GM20431 (cell line): ENCODE data around the gene PTPRF.

Experiments
- in situ Hi-C: fragments of 300-500 bp; cut with MseI, MboI; formaldehyde crosslinking; loops from one replicate; pipeline ENCODE4 v1.15.0; 2020; ENCODE audit warnings: low sequenced_read_pairs; ENCODE audit not compliant: unreplicated experiment

Gene PTPRF

DNA sequence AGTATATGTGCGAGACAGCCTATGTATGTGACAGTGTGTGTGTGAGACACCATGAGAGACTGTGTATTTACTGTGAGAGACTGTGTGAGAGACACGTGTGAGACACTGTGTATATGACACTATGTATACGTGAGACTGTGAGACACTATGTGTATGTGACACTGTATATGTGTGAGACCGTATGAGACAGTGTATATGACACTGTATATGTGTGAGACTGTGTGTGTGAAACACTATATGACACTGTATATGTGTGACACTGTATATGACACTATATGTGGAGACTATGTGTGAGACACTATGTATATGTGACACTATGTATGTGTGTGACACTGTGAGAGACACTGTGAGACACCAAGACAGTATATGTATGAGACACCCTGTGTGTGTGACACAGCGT, 66.3 kb downstream of the PTPRF start:
- in situ Hi-C loops = no loop called here

DNA sequence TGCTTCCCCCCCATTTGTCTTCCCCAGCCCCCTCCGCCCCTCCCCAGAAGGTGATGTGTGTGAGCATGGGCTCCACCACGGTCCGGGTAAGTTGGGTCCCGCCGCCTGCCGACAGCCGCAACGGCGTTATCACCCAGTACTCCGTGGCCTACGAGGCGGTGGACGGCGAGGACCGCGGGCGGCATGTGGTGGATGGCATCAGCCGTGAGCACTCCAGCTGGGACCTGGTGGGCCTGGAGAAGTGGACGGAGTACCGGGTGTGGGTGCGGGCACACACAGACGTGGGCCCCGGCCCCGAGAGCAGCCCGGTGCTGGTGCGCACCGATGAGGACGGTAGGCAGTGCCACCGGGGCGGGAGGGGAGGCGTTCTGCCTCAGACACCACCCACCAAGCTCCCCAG, 67.0 kb downstream of the PTPRF start:
- in situ Hi-C loops = no loop called here

DNA sequence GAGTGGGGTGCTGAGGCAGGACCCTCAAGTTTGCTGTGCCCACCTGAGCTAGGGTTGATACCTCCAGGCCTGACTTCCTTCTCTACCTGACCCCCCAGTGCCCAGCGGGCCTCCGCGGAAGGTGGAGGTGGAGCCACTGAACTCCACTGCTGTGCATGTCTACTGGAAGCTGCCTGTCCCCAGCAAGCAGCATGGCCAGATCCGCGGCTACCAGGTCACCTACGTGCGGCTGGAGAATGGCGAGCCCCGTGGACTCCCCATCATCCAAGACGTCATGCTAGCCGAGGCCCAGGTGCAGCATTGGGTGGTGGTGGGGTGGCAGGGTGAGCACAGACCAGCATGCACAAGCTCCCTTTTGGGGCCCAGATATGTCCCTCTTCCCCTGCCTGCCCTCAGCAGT, 67.9 kb downstream of the PTPRF start:
- in situ Hi-C loops = no loop called here

DNA sequence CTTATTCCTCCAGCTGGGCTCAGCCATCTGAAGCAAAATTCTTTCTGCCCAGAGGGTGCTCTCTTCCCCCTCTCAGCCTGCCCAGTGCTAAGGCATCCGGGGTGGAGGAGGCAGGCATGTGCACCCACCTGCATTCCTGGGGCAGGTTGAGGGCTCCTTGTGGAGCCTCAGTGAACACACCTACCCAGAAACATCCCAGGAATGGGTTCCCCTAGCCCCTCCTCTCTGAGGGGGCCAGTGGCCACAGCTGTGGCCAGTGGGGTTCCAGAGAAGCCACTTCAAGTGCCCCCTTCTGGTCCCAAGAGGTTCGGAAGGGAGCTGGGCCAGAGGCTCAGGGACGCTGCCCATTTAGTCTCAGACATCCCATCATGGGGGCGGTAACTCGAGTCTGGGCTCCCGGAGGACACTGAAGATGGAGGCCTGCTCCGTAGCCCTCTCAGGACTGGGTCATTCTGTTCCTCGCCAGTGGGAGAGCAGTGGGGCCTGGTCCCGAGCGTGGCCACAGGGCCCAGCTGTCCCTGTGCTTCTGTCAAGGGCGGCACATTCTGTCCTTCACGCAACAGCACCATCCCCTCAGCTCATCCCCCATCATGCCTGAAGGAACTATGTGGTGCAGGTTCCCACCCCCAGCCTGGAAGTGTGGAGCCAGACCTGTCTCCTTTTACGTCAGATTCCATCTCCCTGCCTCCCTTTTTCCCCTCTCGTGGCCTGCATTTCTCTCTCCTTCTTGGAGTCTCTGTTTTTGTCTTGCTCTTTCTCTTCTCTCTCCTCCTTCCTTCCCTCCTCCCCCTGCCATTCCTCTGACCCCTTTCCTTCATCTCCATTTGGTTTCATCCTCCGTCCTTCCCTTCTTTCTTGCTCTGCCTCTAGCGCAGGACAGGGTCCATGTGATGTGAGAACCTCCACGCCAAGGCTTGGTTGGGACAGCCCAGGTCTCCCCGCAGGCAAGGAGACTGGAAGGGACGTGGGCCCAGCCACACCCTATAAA, 69.6 kb downstream of the PTPRF start:
- in situ Hi-C loops = no loop called here

DNA sequence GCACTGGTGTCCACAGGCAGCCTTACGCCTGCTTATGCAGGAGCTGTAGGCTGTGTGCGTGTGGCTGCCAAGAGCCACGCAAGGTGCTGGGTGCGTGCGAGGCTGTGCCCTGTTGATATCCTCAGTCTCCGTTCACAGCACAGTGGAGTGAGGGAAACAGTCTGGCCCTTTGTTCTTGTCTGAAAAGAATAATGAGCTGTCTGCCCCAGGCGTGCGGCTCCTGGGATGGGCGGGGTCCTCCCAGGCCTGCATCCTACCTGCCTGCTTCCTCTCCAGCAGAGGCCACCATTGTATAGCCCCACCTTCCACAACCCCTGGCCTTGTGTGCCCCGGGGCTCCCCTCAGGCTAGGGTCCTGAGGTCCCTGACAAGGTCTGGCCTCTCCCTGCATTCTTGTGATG, 72.3 kb downstream of the PTPRF start:
- in situ Hi-C loops = no loop called here

DNA sequence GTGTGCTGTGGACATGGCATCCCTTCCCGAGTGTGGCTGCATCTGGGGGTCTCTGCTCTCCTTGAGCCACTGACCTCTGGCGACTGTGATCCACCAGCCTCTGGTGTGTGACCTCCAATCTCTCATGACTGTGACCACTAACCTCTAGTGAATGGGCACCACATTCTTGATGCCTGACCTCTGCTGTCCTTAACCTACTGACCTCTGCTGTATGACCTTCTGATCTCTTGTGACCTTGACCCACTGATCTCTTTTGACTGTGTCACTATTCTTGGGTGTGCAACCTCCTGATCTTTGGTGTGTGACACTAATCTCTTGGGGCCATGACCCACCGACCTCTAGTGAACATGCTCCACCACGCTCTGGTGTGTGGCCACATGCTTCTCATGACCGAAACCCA, 73.5 kb downstream of the PTPRF start:
- in situ Hi-C loops = no loop called here

DNA sequence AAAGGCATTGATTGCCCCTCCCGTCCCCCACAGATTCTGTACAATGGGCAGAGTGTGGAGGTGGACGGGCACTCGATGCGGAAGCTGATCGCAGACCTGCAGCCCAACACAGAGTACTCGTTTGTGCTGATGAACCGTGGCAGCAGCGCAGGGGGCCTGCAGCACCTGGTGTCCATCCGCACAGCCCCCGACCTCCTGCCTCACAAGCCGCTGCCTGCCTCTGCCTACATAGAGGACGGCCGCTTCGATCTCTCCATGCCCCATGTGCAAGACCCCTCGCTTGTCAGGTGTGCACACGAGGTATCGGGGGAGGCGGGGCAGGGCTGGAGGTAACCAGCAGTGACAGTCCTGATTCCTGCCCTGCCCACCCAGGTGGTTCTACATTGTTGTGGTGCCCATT, 74.5 kb downstream of the PTPRF start:
- in situ Hi-C loops = no loop called here

DNA sequence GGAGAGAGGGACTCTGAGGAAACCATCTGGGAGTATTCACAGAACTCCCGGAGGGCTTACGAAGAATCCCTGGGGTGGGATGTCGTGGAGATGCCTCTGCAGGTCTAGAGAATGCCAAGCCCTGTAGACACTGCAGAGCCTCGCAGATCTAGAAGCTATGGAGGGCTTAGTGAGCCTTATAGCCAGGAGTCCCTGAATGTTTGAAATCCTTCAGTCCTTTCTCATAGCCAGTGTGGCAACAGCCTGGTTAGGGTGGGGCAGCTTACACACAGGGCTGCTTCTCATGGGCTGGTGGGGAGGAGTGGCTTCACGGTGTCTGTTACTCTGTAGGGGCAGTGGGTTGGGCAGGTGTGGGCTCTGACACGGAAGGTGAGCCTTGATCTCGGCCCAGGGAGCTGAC, 75.1 kb downstream of the PTPRF start:
- in situ Hi-C loops = no loop called here

DNA sequence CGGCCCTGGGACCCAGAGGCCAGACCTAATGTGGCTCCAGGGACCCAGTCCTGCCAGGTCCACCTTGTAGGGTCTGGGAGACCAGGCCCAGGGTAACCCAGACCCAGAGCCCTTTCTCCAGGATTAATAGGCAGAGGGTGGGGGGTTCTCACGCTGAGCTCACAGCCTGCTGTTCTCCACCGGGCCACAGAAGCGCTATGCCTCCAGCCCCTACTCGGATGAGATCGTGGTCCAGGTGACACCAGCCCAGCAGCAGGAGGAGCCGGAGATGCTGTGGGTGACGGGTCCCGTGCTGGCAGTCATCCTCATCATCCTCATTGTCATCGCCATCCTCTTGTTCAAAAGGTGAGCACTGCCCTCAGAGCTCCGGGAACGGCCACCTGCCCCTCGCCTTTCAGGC, 75.9 kb downstream of the PTPRF start:
- in situ Hi-C loops = no loop called here

DNA sequence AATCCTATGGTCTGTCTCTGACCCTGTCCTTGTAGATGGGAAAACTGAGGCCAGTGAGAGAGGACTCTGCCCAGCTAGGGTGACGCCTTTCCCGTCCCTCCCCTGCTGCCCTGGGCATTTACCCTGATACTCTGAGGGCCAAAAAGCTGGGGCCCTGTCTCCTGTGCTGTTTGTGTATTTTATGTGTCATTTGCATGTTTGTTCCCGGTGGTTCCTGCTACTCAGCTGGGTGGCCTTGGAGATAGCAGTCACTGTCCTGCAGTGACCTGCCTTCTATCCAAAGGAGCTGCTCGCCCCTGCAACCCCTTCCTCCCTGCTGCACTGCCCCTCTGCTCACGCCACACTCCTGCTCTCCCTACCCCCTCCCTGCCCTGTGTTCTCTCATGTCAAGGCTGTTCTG, 78.1 kb downstream of the PTPRF start:
- in situ Hi-C loops = no loop called here

DNA sequence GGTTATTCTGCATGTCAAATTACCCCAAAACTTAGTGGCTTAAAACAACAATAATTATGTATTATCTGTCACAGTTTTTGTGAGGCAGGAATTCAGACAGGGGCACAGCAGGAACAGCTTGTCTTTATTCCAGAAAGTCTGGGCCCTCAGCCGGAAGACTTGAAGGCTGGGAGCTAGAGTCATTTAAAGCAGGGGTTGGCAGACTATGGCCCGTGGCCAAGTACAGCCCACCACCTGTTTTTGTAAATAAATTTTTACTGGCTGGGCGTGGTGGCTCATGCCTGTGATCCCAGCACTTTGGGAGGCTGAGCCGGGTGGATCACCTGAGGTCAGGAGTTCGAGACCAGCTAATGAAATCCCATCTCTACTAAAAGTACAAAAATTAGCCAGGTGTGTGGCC, 79.7 kb downstream of the PTPRF start:
- in situ Hi-C loops = no loop called here

DNA sequence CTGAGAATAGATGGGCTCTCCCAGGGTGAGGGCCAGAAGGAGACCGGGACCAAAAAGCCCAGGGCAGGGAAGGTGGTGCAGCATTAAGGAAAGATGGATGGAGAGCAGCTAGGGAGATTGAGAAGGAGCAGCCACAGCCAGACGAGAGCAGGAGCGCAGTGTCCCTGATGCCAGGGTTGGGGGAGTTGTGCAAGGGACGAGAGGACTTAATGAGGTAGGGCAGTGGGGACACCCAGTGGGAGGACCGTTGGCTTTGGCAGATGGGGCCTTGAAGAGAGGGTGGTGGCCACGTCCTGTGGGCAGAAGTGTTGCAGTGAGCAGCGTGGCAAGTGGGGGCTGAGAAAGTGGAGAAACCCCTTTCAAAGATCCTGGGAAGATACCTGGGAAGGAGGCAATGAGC, 81.3 kb downstream of the PTPRF start:
- in situ Hi-C loops = no loop called here

DNA sequence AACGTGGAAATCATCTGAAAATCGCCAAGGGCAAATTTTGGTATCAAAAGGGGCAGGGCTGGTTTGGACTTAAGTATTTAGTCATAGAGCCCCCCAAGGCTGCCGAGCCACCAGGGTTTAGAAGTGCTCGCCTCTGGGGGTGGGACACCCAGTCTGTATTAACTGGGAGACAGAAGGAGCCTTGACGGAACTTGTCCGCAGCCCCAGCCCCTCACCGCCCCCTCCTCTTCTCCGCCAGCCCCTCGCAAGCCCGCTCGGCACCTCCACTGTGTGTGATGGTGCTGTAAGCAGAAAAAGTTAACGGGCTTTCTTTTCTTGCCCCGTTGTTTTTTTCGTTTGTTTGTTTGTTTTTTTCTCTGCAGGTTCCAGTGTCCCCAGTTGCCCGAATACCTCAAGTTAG, 81.7 kb downstream of the PTPRF start:
- in situ Hi-C loops = no loop called here

DNA sequence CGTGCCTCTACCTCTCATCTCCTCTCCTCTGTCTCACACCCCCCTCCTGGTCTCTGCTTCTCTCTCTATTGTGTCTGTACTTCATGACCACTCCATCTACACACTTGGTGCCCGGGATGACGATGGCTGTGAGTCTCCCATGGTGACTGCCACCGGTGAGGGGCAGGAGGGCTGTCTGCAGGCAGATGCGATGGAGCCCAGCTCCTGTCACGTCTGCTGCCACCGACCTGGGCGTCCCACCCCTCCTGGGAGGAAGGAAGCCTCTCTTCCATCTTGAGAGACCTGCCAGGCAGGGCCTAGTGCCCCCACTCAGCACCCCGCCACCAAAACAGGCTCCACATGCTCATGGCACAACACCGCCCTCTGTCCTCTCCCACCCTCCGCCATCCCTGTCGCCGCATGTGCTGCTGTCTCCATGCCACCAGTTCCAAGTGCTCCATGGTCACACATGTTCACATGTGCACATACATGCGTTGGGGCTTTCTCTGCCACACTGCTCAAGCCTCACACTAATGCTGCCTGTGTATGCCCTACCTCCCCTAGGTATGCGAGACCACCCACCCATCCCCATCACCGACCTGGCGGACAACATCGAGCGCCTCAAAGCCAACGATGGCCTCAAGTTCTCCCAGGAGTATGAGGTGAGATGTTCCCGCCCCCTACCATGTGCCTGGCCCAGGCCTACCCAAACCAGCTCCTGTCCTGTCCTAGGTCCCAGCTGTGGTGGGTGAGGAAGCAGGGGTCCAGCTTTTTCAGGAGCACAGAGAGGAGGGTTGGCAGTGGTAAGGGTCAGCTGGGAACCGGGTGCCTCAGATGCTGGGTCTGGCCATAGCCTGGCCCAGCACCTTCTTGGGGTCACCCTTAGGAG, 82.6 kb downstream of the PTPRF start:
- in situ Hi-C loops = no loop called here

DNA sequence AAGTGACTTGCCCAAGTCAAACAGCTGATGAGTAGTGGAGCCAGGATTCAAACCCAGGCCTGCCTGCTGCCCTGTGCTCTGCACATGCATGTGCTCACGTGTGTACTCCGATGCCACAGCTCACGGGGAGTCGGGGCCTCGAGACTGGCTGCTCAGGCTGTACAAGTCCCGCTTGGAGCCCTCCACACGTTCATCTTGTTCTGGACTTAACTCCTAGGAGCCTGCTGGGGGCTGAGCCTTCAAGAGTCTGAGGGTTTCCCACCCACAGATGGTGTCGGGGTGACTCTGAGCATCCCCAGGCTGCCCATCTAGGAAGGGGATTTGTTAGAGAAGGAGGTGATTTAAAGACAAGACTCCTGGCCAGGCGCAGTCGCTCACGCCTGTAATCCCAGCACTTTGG, 83.5 kb downstream of the PTPRF start:
- in situ Hi-C loops = no loop called here

DNA sequence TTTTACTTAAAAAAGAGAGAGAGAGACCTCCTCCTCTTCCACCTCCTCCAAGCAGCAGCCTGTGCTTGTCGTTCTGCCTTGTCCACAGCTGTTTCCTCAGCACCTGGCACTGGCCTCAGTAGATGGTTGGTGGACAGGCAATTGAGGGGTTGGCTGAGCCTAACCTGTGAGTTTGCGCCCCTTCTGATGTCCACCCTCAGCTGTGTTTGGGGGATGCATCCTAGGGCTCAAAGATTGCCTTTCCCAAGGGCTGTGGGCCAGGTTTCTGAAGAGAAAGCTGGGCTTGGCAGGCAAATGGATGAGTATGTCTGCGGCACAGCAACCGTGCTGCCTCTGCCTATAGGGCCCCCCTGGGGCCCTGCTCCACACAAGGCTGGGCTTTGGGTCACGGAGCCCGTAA, 84.2 kb downstream of the PTPRF start:
- in situ Hi-C loops = no loop called here

DNA sequence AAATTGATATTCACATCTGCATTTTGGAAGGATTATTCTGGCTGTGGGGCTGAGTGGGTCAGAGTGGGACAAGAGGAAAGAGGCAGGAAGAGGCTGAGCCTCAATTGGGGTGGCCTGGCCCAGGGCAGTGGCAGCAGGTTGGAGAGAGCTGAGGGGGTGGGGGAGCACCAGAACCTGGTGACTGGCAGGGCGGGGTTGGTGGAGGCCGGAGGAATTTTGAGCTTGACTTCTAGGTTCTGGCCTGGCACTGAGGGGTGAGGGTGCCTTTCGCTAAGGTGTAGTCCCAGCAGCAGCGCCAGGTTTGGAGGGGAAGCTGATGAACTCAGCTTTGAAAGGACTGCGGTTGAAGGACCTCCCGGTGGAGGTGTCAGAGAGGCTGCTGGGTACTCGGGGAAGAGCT, 85.7 kb downstream of the PTPRF start:
- in situ Hi-C loops = no loop called here

DNA sequence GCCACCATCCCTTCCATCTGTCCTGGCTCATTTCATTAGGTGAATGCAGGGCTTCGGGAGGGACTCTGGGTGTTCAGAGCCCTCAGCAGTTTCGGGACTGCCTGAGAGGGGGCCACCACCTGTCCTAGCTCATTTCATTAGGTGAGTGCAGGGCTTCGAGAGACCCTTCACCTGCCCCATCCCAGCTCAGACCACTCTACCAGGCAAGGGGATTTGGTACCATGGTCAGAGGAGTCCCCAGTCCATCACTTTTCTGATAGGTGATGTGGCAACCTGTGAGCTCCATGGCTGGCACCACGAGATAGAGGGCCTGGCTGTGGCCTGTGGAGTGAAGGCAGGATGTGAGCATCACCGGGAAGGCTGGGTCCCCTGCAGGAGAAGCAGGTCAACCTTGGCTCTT, 86.3 kb downstream of the PTPRF start:
- in situ Hi-C loops = no loop called here

DNA sequence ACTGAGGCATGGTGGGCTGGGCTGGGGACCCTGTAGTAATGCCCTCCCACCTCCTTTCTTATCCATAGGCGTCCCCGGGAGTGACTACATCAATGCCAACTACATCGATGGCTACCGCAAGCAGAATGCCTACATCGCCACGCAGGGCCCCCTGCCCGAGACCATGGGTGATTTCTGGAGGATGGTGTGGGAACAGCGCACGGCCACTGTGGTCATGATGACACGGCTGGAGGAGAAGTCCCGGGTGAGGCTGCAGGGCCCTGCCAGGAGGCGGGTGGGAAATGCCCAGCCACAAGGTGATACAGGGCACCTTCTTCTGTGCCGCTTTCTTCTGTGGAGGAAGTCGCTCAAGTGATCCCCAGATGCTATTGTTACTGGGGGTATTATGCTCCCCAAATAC, 87.0 kb downstream of the PTPRF start:
- in situ Hi-C loops = no loop called here

DNA sequence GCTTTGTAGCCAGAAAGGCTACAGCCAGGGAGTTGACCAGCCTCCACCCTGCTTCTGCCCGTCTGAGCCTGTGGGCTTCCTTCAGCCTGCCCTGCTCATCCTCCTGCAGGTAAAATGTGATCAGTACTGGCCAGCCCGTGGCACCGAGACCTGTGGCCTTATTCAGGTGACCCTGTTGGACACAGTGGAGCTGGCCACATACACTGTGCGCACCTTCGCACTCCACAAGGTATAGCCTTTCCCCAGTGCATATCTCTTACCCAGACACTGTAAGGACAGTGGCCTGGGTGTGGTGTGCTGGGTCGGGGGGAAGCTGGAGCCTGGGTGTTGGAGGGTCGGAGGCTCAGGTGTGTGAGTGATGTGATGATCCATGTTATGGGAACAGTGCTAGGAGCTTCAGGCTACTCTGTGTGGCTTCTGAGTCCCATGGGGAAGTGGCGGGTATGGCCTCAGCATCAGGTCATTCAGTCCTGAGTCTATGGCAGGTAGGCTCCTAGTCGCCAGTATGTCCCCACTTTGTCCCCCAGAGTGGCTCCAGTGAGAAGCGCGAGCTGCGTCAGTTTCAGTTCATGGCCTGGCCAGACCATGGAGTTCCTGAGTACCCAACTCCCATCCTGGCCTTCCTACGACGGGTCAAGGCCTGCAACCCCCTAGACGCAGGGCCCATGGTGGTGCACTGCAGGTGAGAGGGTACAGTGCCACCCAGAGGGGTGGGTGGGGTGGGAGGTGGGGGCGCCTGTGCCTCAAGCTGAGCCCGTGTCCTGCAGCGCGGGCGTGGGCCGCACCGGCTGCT, 88.0 kb downstream of the PTPRF start:
- in situ Hi-C loops = no loop called here
